Central memory CD8-positive, alpha-beta T cell (primary cell): ENCODE measurements around the gene GAS6.

Experiments
- ATAC-seq: fragments of 150-1000 bp; cut with Tn5 transposase; replicated peaks from 2 replicates; pipeline ENCODE4 v1.10.0; 2022; ENCODE audit warnings: mild to moderate bottlenecking, moderate FRiP score, moderate number of reproducible peaks; ENCODE audit not compliant: poor library complexity, severe bottlenecking; ENCODE audit errors: extremely low read depth
- DNase-seq, 2 donors: peaks; one replicate each; pipeline ENCODE4 v3.0.0; 2021; ENCODE audit warnings: low spot score in 2 of 2
- H3K27ac Mint-ChIP-seq: one replicate; pipeline ENCODE4 v1.8.0; 2022; ENCODE audit warnings: low read depth, mild to moderate bottlenecking, moderate library complexity, mixed read lengths
- H3K27me3 Mint-ChIP-seq: one replicate; pipeline ENCODE4 v1.8.0; 2022; ENCODE audit warnings: mixed read lengths
- H3K36me3 Mint-ChIP-seq: one replicate; pipeline ENCODE4 v1.8.0; 2022; ENCODE audit warnings: mild to moderate bottlenecking, moderate library complexity, mixed read lengths; ENCODE audit not compliant: insufficient read depth
- H3K4me1 Mint-ChIP-seq: one replicate; pipeline ENCODE4 v1.8.0; 2022; ENCODE audit warnings: mixed read lengths
- H3K4me3 Mint-ChIP-seq: one replicate; pipeline ENCODE4 v1.8.0; 2022; ENCODE audit warnings: mild to moderate bottlenecking, moderate library complexity, mixed read lengths
- H3K9me3 Mint-ChIP-seq: one replicate; pipeline ENCODE4 v1.8.0; 2022; ENCODE audit warnings: mixed read lengths

The GAS6 gene

DNA sequence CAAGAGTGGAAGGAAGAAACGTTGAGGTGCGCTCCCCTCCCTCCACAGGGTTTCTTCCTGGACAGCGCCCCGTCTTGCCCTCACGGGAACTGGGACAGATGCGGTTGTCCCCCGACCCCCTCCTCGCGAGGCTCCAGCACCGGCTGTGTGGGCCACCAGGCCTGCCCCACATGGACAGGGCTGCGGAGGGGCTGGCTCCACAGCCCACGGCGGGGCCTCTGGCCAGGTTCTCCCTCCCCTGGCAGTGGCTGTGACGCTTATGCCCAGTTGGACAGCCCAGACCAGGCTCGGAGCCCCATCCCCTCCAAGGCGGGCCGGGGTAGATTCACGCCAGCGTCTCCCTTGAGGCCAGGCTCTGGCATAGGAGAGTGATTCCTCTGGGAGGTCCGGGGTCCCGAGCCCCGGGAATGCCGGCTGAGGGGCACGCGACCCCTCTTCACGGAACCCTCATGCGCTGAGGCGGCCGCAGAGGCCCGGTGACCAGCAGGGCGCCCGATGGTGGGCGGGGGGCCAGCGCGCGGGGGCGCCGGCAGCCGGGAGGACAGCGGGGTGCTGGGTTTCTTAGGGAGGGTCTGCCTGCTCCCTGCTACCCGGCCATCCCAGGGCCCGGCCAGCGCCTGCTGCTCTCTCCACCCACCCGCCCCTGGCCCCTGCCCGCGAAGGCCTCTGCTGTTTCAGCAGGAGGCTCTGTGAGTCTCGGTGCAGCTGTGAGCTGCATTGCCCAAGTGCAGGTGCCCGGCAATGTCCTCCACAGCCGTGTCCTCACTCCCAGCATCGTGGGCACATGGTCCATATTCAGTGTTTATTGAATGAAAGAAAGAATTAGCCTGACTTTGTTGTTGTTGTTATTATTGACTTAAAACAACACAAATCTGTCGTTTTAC is 20.3 kb upstream of the GAS6 start:
- Mint-ChIP-seq H3K9me3 (no peaks in the 10 kb centered on the region), H3K36me3 (peaks cover 2% of the 10 kb centered on the region), H3K27ac (no peak overlapping the region), H3K27me3 (peaks cover 68% of the 10 kb centered on the region), H3K4me3 (no peak overlapping the region), H3K4me1 (peaks cover 6% of the 10 kb centered on the region)
- ATAC-seq = no peak
- DNase-seq = no peak

DNA sequence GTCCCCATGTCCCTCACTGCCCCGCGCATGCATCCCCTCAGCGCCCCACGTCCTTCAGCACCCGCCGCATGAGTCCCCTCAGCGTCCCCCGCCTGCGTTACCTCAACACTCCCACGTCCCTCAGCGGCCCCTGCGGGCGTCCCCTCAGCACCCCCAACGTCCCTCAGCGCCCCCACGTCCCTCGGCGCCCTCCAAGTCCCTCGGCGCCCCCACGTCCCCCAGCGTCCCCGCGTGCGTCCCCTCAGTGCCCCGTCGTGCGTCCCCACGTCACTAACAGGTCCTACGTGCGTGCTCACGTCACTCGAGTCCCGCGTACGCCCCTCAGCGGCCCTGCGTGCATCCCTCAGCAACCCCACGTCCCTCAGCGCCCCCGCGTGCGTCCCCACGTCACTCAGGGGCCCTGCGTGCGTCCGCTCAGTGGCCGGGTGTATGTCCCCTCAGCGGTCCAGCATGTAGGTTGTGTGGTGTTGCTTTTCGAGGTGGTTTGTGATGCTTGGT is 19.5 kb upstream of the GAS6 start:
- Mint-ChIP-seq H3K36me3 (peaks cover 5% of the 10 kb centered on the region), H3K27me3 (peaks cover 68% of the 10 kb centered on the region), H3K27ac (peak overlapping the region; percentile 44), H3K9me3 (no peaks in the 10 kb centered on the region), H3K4me3 (no peak overlapping the region), H3K4me1 (peaks cover 6% of the 10 kb centered on the region)
- ATAC-seq (no peak), DNase-seq (peak in 1 of 2 donors; percentile 8)

DNA sequence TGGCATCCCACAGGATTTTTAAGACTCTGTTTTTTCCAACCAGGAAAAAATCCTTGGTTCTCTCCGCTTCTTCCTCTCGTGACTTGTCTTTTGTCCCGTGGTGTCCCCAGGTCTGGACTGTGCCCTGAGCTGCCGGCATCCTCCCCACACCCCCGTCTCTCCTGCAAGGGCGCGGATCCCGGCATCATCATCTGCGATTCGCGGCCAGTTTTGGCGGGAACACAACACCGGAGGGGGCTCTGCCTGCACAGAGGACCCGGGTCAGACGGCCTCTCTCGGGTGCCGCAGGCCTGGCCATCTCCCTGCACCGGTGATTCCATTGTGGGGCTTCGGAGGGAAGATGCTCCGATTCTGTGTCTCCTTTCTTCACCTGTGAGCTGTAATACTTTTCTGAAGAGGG is 18.8 kb upstream of the GAS6 start:
- Mint-ChIP-seq H3K27ac (no peak overlapping the region), H3K27me3 (peaks cover 63% of the 10 kb centered on the region), H3K9me3 (no peaks in the 10 kb centered on the region), H3K36me3 (peaks cover 9% of the 10 kb centered on the region), H3K4me1 (peaks cover 6% of the 10 kb centered on the region), H3K4me3 (no peak overlapping the region)
- peak in 1 of 2 donors; percentile 10 for DNase-seq
- no peak for ATAC-seq

GRCh38 chr13:113882267-113882630 is 18.4 kb upstream of the GAS6 start:
- H3K9me3 Mint-ChIP-seq = no peaks in the 10 kb centered on the region
- peaks cover 7% of the 10 kb centered on the region for H3K4me1 Mint-ChIP-seq
- H3K36me3 Mint-ChIP-seq = peaks cover 11% of the 10 kb centered on the region
- no peak overlapping the region for H3K27ac Mint-ChIP-seq
- DNase-seq (peak in 1 of 2 donors; percentile 10), ATAC-seq (no peak)
- H3K4me3 Mint-ChIP-seq = no peak overlapping the region
- peaks cover 59% of the 10 kb centered on the region for H3K27me3 Mint-ChIP-seq

- H3K4me1 Mint-ChIP-seq = peaks cover 12% of the 10 kb centered on the region
- H3K27me3 Mint-ChIP-seq = peaks cover 56% of the 10 kb centered on the region
- DNase-seq = peak in 1 of 2 donors; percentile 12
- H3K27ac Mint-ChIP-seq = no peak overlapping the region
- no peak overlapping the region for H3K4me3 Mint-ChIP-seq
- no peaks in the 10 kb centered on the region for H3K9me3 Mint-ChIP-seq
- peaks cover 14% of the 10 kb centered on the region for H3K36me3 Mint-ChIP-seq
- ATAC-seq = peak; percentile 22
Measured at GRCh38 chr13:113881614-113882266, 17.9 kb upstream of the GAS6 start.

GRCh38 chr13:113880651-113881611 is 17.1 kb upstream of the GAS6 start:
- peaks cover 20% of the 10 kb centered on the region for H3K4me1 Mint-ChIP-seq
- peaks cover 48% of the 10 kb centered on the region for H3K27me3 Mint-ChIP-seq
- no peak overlapping the region for H3K4me3 Mint-ChIP-seq
- DNase-seq = peak in 1 of 2 donors; percentile 13
- H3K36me3 Mint-ChIP-seq = peaks cover 21% of the 10 kb centered on the region
- peak overlapping the region; percentile 29 for H3K27ac Mint-ChIP-seq
- peaks cover 4% of the 10 kb centered on the region for H3K9me3 Mint-ChIP-seq
- no peak for ATAC-seq

GRCh38 chr13:113879494-113880360 is 15.9 kb upstream of the GAS6 start:
- ATAC-seq (no peak), DNase-seq (no peak)
- peaks cover 29% of the 10 kb centered on the region for H3K36me3 Mint-ChIP-seq
- peaks cover 6% of the 10 kb centered on the region for H3K9me3 Mint-ChIP-seq
- no peak overlapping the region for H3K27ac Mint-ChIP-seq
- peaks cover 25% of the 10 kb centered on the region for H3K4me1 Mint-ChIP-seq
- H3K4me3 Mint-ChIP-seq = no peak overlapping the region
- H3K27me3 Mint-ChIP-seq = peaks cover 36% of the 10 kb centered on the region

DNA sequence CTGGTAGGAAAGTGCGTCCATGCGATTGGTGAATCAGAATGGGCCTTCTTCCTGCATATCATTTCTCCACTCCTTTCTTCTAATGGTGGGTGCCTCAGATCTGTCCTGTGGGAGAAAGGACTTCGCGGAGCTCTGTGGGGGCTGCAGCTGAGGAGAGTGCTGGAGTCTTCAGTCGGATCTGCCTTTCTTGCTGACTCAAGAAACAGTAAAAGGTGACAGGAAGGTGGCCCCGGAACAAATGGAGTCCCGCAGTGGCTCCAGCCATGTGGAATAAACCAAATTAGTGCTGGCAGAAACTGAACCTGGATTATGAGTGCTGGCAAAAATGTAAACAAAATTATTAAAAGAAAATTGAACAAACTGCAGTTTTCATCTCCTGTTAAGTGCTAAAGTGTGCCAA is 15.1 kb upstream of the GAS6 start:
- no peak for DNase-seq
- Mint-ChIP-seq H3K27me3 (peaks cover 34% of the 10 kb centered on the region), H3K4me1 (peaks cover 25% of the 10 kb centered on the region), H3K9me3 (peaks cover 6% of the 10 kb centered on the region), H3K4me3 (no peak overlapping the region), H3K27ac (no peak overlapping the region), H3K36me3 (peaks cover 29% of the 10 kb centered on the region)
- no peak for ATAC-seq

- H3K27me3 Mint-ChIP-seq = peaks cover 37% of the 10 kb centered on the region
- peaks cover 29% of the 10 kb centered on the region for H3K36me3 Mint-ChIP-seq
- peak overlapping the region; percentile 100 for H3K27ac Mint-ChIP-seq
- peak in 1 of 2 donors; percentile 13 for DNase-seq
- no peak overlapping the region for H3K4me3 Mint-ChIP-seq
- no peak for ATAC-seq
- H3K9me3 Mint-ChIP-seq = peaks cover 6% of the 10 kb centered on the region
- peaks cover 25% of the 10 kb centered on the region for H3K4me1 Mint-ChIP-seq
Measured at GRCh38 chr13:113877149-113877990, 13.5 kb upstream of the GAS6 start.

- peak overlapping the region; percentile 100 for H3K27ac Mint-ChIP-seq
- DNase-seq (peak; percentile 14 to 53), ATAC-seq (peak; percentile 69)
- peaks cover 6% of the 10 kb centered on the region for H3K9me3 Mint-ChIP-seq
- peaks cover 25% of the 10 kb centered on the region for H3K4me1 Mint-ChIP-seq
- H3K4me3 Mint-ChIP-seq = peak overlapping the region; percentile 83
- H3K36me3 Mint-ChIP-seq = peaks cover 29% of the 10 kb centered on the region
- peaks cover 37% of the 10 kb centered on the region for H3K27me3 Mint-ChIP-seq
Measured at GRCh38 chr13:113876346-113877148, 12.7 kb upstream of the GAS6 start.
